T-helper 22 cell (primary cell): ENCODE measurements around the gene UIMC1.
"Not testable (repeated sequence)": the region's sequence is repeated elsewhere in the genome, so short reads cannot be mapped to it uniquely, and the experiment has no call there.

Experiments used
- DNase-seq: peaks from one replicate; pipeline ENCODE4 v3.0.0-alpha.2; 2020; ENCODE audit warnings: low read depth

UIMC1 gene

DNA sequence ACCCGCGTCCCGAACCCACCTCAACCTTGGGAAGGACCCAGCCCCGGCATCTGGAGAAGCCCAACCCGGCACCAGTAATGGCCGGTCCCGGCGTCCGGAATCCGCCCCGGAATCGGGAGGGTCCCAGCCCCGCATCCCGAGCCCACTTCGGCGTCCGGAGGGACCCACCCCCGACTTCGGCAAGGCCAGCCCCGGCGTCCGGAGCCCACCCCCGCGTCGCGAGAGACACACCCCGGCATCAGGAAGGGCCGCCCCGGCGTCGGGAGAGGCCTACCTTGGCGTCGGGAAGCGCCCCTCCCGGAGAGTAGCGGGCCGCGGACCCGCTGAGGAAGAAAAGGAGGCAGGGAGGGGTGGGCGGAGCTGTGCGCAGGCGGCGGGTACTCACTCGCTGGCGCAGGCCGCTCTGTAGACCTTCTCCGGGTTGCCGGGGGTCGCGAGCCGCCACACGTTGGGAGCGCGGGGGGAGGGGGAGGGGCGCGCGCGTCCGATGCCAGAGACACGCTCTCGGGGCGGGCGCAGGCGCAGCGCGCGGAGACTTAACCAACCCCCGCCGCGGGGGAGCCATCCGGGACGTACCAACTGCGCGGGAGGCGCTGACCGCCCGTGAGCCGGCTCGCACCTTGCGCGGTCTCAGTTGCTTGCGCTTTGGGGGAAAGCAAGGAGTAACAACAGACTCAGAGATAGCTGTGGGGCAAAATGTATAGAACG, at the start of gene UIMC1:
TSS of gene UIMC1 (minus strand) at position 515 of the 708 bp plus-strand sequence. CDS start 24,164 bp downstream, outside the sequence.
- DNase-seq, result peak; percentile 79

DNA sequence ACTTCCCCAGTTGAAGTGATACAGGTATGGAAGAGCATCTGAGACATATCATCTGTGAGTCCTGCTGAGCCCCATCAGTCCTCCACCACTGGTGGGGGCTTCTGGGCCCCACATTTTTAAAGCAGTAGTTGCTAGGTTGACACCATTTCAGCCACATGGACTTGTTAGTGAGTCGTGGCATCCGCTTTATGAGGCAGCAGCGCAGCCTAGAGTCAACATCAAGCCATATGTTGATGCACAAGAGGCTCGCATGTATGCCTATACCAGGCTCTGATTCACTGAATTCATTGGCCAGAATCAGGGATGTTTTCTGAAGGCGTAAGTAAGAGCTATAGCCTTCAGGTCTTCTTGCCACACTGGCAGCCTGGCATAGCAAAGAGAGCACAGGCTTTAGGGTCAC, 42.7 kb upstream of the UIMC1 start:
- no peak for DNase-seq

DNA sequence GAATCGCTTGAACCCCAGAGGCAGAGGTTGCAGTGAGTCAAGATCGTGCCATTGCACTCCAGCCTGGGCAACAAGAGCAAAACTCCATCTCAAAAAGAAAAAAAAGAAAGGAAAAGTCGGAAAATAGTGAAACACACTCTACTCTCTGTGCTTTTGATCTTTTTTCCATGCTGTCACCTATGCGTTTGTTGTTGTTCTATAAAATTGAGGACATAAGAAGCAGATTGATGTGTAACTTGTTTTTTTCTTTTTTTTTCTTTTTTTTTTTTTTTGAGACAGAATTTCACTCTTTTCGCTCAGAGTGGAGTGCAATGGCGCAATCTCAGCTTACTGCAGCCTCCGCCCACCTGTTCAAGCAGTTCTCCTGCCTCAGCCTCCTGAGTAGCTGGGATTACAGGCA, 42.0 kb upstream of the UIMC1 start:
- not testable (repeated sequence) for DNase-seq

DNA sequence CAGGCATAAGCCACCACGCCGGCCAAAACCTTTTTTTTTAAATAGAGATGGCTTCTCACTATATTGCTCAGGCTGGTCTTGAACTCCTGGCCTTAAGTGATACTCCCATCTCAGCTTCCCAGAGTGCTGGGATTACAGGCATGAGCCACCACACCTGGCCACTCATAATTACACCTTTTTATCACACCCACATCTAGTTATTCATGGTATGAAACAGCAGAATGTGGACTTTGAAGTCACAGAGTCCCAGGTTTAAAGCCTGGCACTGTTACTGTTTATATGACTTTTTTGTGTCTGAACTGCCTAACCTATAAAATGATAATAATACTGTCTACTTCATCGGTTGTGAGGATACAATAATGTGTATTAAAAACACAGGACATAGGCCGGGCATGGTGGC, 39.1 kb upstream of the UIMC1 start:
- DNase-seq, result no peak

DNA sequence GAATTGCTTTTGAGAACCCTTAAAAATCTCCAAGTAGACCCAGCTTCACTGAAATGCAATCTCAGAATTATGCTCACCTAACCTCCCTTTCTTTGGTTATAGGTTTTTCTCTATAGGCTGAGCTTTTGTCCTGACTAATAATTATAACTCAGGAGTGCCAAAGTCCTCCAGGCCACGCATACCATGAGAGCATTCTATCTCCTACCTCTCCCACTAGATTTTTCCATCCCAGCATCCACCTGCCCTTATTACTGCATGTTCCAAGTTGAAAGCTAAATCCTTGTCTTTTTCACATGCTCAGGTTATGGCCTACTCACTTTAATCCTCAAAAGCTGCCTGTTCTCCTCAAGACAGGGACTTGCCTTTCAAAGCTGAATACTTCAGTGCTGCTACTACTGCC, 38.1 kb upstream of the UIMC1 start:
- no peak for DNase-seq

DNA sequence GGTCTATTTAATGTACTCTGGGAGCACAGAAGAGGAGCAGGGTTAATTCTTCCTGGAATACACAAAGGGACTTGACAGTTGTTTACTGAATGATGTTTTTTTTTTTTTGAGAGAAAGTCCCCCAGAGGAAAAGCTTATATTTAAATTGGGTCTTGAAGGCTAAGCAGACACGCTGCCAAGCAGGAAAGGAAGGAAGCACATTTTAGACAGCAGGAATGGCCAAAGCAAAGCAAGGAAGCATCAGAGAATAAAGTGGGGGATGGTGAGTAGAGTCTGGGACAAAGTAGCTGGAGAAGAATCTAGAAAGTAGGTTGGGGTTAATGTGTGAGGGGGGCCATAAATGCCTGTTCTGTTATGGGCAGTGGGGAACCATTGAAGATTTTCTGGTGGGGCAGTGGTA, 37.4 kb upstream of the UIMC1 start:
- DNase-seq, result no peak

DNA sequence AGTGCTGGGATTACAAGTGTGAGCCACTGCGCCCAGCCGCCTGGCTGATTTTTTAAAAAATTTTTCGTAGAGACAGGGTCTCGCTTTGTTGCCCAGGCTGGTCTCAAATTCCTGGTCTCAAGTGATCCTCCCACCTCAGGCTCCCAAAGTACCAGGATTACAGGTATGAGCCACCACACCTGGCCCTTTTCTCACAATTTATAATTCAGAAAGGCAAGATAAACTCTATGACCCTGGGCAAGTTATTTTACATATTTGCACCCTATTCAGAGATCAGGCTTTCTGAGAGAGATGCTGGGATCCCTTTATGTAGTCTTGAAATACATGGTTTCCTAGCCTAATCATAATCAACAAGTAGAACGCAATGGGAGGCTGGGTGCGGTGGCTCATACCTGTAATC, 36.5 kb upstream of the UIMC1 start:
- DNase-seq, result no peak

DNA sequence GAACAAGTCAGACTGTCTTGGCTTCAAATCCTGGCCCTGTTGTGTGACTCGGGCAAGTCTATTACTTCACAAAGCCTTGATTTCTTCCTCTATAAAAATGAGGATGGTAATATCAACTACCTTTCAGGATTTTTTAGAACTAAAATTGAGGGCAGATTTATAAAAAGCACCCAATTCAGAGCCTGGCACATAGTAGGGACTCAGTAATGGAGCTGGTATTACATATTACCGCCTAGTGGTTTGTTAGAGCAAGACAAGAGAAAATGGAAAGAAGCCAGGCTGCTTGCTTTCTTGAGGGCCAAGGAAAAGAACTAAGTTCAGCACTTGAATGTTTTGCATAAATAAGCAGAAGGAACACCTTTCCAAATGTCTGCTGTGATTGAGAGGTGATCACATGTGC, 35.4 kb upstream of the UIMC1 start:
- no peak for DNase-seq

DNA sequence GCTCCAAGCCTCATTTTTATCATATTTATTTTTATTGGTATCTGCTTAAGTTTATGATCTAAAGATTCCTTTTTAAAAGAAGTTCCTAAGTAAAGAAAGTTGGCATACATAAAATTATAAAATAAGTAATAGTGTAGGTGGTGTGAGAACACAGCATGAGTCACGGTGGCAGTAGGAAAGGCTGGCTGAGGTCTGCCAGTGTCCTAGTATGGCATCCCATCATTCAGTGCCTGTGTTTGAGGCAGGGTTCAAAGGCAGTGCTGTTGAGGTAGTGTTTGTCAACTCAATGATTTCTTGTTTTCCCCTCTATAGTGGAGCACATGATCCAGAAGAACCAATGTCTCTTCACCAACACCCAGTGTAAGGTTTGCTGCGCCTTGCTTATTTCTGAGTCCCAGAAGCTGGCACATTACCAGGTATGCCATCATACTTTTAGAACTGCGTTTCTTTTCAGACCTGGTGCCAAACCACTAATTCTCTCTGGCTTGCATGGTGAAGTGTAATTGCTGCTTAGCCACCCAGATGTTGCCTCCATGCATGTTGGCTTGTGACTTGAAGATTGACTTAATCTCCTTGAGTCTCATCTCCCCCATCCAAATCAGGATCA, 34.3 kb upstream of the UIMC1 start:
- DNase-seq, result no peak

DNA sequence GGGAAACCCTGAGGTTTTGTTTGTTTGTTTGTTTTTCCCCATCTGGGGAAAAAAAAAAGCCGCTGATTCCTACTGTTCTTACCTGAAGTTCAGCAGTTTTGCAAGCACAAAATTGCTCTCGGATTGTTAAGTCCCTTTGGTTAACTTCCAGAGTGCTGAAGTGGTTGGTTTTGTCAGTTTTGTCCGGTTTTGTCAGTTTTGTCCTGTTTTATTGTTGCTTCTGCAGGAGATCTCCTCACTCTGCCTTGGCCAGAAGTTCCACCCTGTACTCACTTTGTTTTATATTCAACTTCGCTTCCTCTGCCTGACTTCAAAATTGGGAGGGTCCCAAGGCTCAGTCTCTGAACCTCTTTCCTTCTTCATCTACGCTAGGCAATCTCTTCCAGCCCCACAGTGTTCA, 30.3 kb upstream of the UIMC1 start:
- no peak for DNase-seq

DNA sequence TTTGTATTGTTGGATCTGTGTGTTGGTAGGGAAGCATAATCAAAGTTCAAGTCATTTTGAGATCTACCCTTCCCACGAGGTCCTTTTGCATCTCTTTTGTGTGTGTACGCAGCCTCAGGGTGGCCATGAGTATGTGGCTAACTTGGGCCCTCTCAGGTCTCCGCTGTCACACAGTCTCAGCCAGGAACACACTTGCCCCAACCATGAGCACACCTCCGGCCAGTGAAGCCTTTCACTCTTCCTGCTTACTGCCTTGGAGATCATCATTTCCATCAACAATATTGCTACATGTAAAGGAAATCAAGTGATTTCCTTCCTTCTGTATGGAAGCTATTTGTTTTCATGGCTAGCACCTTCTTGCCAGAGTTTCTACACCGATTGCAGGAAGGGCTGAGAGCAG, 29.9 kb upstream of the UIMC1 start:
- DNase-seq, result no peak

DNA sequence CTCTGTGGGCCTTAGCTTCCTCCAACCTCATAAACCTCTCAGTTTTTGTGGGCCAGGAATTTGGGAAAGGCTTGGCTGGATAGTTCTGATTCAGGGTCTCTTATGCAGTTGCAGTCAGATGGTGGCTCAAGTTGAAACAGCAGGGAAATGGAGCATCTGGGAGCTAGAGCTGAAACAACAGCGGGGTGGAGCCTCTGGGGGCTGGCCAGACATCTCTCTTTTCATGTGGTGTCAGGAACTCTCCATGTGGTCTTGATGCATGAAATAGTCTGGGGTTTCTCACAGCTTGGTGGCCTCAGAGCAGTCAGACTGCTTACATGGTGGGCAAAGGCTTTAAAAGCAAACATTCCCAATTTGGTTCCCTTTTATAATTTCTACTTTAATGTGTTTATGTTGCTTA, 29.4 kb upstream of the UIMC1 start:
- no peak for DNase-seq

DNA sequence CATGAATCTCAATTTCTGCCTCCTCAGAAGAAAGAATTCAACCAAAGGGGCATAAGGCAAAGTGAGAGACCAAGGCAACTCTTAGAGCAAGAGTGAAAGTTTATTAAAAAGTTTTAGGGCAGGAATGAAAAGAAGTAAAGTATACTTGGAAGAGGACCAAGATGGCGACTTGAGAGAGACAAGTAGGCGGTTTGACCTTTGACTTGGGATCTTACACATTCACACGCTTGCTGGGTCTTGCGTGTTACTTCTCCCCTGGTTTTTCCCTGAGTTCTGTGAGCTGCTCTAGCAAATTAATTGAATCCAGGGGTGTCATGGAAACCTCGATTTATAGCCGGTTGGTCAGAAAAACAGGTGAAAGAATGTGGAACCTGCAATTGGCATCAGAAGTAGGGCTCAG, 22.9 kb upstream of the UIMC1 start:
- no peak for DNase-seq

DNA sequence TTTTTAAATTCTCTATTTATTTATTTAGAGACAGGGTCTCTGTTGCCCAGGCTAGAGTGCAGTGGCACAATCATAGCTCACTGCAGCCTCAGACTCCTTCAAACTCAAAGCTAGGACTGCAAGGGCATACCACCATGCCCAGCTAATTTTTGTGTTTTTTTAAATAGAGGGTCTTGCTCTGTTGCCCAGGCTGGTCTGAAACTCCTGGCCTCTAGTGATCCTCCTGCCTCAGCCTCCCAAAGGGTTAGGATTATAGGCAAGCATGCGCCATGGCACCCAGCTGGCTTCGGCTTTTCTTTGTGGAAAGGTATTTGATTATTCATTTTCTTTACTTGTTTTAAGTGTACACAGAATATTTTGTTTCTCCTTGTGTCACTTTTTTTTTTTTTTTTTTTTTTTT, 21.1 kb upstream of the UIMC1 start:
- no peak for DNase-seq

DNA sequence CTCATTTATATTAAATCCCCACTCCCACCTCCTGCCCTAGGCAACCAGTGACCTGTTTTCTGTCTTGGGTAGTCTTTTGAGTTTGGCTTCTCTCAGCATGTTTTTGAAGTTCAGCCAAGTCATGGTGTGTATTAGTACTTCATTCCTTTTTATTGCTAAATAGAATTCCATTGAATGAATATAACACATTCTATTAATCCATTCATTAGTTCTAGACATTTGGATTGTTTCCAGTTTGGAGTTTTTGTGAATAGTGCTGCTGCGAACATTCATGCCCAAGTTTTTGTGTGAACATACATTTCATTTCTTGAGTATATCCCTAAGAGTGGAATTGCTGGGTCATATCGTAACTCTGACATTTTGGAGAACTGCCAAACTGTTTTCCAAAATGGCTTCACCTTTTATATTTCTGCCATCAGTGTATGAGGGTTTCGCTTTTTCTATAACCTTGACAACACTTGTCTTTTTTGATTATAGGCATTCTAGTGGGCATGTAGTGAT, 18.6 kb upstream of the UIMC1 start:
- DNase-seq, result no peak

DNA sequence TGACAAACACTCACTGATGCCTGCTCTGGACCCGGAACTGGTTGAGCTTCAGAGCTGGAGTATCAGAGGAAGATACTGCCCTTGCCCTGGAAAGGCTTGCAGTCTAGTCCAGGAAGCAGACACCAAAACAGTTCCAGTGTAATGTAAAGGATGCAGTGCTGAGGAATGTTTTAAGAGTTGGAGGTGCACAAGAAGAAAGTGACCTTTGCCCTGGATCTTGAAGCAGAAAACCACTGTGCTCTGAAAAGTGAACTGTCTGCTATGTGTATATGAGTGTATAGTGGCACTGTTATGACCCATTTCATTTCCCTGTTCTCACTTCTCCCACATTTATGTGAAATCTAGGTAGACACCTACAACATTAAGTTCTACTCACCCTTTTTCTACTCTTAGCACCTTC, 18.0 kb upstream of the UIMC1 start:
- no peak for DNase-seq

DNA sequence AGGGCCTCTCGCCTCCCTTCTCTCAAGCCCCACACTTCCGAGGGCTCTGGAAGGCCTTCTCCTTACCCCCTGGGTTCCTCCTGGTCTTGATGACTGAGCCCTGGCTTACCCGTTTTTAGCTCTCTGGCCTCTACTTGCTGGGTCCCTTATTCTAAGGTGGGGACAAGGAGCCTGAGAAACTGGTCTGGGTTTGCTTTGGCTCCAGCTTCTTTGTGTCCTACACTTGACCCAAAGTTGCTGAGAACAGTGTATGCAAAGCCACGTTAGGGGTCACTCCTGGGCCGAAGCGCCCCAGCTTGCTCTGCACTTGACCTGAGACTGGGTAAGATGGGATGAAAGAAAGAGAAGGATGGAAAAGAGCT, 16.7 kb upstream of the UIMC1 start:
- DNase-seq, result no peak

DNA sequence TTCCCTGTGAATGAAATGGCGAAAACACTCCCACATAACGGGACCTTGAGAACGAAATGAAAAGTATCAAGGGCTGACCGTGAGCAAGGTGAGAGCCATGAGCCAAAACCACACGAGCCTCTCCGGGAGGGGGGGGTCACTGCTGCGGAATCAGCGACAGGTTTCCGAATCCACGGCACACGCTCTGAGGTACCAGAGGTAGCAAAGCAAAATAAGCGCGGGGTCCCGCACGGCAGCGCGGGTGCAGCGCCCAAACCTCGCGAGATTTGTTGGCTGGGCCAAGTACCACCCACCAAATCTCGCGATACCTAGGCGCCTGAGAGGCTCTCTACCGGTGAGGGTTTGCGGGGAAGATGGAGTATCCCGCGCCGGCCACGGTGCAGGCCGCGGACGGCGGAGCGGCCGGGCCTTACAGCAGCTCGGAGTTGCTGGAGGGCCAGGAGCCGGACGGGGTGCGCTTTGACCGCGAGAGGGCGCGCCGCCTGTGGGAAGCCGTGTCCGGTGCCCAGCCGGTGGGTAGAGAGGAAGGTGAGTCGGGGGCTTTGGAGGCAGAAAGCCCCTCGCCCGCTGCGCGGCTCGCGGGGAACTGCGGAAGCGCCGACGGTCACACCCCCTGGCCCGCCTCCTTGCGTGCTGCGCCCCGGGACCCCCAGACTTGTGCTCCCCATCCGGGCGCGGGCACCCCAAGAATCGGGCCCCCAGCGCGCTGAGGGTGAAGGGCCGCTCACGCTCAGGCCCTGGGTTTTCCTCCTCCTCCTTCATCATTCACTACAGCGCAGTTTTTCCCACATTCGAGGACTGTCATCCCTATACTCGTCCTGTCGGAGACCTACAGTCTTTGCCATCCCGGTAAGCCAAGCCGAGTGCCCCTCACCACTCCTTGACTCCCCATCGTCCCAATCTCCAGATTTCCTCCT, 16.1 kb upstream of the UIMC1 start, which contains the start of gene ZNF346:
TSS of gene ZNF346 (plus strand) at position 311 of the 917 bp plus-strand sequence. CDS start at position 354, 43 bp downstream.
- peak; percentile 87 for DNase-seq

DNA sequence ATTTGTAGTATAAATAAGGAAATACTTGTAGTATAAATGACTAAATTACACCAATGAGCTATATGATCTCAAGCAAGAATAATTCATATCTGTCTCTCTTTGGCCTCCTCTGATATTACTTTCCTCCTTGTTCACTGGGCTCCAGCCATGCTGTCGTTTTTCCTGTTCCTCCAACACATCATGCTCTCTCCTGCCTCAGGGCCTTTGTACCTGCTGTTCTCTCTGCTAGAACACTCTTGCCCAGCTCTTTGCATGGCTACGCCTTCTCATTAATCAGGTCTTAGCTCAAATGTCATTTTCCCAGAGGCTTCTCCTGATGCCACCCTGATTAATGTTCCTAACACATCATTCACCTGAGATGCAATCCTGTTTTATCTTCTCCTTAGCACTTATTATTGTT, 13.5 kb upstream of the UIMC1 start:
- DNase-seq, result no peak

DNA sequence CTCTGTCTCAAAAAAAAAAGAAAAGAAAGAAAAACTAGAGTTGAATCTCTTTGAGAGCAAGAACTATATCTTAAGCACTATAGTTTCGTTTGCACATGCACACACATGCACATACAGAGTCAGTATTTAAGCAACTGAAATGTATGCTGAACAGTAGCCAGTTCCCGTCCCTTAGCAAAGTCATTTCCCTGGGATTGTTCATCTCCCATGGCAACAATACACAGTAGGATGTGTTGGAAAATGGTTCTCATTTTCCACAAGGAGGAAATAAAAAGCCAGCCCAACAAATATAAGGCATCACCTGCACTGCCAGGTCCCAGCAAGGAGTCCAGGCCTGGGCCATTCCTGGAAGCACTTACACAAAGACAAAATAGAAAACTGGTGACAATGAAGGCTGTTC, 11.8 kb upstream of the UIMC1 start:
- no peak for DNase-seq

DNA sequence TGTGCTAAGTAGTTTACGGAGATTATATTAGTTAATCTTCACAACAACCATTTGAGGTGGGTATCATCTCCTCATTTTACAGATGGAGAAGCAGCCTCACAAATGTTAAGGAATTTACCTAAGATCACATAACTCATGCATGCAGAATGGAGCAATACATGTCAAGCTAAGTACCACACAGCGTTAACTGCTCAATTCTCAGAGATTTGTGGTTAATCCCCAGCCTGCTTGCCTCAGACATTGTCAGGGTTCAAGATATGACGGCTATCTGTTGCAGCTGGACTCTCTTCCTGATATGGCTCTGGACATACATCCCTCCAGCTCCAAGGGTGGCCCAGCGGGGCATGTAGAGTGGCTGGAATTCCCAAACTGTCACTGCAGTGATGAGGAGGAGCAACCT, 8.6 kb upstream of the UIMC1 start:
- no peak for DNase-seq

DNA sequence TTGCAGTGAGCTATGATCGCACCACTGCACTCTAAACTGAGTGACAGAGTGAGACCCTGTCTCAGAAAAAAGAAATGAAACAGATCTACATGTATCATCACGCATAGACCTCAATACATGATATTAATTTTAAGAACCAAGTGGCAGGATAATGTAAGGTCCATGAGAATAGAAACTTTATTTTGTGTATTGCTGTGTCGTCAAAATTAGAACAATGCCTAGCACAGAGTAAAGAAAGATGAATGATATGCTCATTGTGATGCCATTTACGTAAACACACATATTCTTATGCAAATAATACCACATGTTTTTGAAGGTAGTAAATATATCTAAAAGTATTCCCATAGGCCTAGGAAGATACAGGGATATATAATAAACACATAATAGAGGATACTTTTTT, 3.6 kb upstream of the UIMC1 start:
- no peak for DNase-seq

DNA sequence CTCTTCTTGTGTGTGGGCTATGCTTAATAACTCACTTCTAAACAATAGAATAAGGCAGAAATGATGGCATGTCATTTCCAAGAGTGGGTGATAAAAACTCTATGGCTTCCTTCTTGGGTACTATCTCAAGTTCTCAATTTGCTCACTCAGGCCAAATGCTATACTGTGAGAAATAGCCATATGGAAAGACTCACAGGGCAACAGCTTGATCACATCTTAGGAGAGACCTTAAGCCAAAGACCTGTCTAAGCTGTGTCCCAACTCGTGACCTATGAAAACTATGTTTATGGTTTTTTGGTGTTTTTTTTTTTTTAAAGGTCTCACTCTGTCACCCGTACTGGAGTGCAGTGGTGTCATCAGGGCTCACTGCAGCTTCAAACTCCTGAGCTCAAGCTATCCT, 2.1 kb upstream of the UIMC1 start:
- no peak for DNase-seq
